Fibroblast of gingiva (primary cell): ENCODE data around the gene L3MBTL3.
"Not testable (repeated sequence)": the region's sequence is repeated elsewhere in the genome, so short reads cannot be mapped to it uniquely, and the experiment has no call there.

Source experiments
- DNase-seq: peaks from one replicate; pipeline ENCODE4 v3.0.0-alpha.2; 2011; ENCODE audit warnings: low read depth

Gene L3MBTL3

DNA sequence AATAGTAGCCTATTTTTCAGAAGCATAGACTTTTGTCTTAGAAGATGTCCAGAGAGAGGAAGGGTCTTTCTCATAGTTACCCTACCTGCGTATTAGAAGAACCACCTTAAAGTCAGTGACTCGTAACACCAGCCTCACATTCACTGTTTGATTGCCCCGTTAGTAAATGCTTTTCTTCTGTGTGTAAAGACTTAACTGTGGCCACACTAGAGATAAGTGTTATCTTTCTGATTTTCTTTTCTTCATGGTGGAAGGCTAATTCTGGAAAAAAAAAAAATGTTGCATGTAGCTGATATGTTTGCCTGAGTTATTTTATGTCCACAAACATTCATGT is 120.5 kb downstream of the L3MBTL3 start:
- DNase-seq: no peak

DNA sequence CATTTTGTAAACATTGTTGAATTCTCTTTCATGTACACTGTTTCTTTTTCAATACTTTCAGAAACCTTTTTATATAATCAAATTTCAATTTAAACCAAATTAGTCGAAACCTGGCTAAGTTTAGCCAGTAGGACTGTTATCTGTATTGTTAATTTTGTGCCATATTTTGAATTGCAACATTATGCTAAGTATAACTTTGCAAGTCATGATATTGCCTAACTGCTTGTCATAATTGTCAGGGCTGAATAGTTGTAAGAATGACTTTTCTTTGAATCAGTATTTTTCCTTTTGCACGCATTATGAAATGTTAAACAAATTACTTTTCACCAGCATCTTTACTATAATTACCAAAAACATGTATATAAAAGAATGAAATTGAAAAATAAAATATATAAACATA is 121.7 kb downstream of the L3MBTL3 start:
- DNase-seq: peak; percentile 61

DNA sequence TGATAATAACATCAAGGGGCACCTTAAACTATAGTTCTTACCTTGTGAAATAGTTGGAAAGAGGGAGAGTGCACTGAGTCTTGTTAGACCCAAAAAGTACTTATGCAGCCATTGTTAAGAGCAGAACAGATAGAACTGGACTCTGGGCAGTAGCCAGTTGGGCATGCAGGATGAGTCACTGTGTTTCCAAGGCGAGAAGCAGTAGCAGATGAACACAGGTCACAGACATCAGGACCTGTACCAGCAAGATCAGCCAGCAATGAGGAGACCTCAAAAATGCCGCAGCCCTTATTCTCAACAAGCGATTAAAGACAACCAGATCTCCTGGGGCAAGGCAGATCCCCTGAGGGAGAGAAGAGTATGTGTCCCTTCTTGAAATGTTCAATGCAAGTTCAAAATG is 125.3 kb downstream of the L3MBTL3 start:
- DNase-seq: peak; percentile 33

- no peak for DNase-seq
Observed at GRCh38 chr6:130147111-130147510, 128.7 kb downstream of the L3MBTL3 start.

DNA sequence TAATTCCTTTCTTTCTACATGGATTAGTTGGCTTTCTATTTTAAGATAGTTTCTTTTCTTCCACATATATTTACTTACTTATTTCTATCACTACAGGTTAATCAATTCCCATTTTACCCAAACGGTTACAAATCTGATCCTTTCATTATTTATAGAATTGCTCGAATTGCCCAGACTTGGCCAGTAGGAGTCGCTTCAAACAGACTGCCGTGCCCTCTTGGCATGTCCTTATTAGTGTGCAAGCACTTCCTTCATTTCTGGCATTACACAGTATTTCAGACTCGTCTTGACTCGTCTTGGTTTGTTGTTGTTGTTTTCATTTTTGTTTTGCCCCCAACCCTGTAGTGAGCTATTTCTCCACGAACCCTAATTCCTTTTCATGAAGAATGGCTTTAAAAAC is 129.8 kb downstream of the L3MBTL3 start:
- no peak for DNase-seq

GRCh38 chr6:130149016-130149415 is 130.6 kb downstream of the L3MBTL3 start:
- not testable (repeated sequence) for DNase-seq

- DNase-seq: no peak
Observed at GRCh38 chr6:130150906-130151305, 132.5 kb downstream of the L3MBTL3 start.

GRCh38 chr6:130152908-130153510 is 134.6 kb downstream of the L3MBTL3 start:
- no peak for DNase-seq

- DNase-seq: no peak
Observed at GRCh38 chr6:130156908-130157307, 138.5 kb downstream of the L3MBTL3 start.

DNA sequence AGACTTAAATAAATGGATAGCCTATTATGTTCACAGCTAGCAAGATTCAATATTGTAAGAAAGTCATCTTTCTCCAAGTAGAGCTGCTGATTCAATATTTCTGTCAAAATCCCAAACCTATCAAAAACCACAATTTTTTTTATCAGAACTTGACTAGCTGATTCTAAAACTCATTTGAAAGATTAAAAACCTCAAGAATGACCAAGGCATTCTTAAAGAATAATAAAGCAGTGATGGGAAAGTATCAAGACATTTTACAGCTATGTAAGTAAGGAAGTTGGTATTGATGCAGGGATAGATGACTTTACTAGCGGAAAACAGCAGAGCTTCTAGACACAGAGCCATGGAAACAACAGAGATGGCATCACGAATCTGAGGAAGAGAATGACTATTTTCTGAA is 139.7 kb downstream of the L3MBTL3 start:
- no peak for DNase-seq

GRCh38 chr6:130158548-130158947 is 140.2 kb downstream of the L3MBTL3 start:
- no peak for DNase-seq

DNA sequence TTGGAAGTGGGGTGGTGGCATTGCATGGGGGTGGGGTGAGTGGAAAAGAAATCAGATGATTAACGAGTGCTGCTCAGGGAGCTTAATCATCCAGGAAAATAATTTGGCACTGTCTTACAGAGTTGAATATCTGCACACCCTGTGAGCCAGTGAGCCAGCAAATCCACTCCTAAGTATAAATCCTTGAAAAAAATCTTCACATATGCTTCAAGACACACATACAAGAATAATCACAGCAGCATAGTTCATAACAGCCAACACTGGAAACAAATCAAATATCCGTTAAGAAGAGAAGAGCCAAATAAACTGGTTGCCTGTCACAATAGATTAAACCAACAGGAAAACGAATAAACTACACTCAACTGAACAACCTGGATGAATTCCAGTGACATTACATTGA is 141.6 kb downstream of the L3MBTL3 start:
- DNase-seq: no peak

DNA sequence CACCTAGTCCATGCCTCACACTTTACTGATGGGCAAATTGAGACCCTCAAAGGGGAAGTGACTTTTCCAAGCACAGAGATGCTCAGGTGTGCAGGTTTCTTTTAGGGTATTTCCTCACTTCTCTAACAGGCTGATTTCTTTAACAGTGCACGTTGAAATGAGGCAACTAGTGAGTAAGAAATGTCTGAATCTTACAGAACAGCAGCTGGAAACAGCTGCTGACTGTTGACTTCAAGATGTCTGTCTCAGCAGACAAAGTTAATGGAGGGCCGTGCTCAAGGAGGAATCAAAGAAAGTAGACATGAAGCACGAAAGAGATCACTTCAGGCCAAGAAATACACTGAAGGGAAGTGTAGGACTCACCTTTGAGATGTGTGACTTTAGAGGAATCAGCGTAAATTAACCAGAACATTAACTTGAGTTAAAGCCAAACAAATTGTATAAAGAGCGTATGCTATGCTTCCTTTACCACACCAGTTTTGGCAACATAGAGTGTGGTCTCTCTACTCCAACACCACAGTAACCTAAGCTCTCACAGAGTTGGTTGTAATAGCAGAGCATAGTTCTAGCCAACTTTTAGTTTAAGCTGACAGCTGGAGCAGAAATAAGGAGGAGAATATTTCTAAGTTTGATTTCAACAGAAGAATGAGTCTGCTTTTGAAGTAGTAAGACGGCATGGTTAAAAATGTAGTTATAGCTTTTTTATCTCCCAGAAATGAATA is 143.5 kb downstream of the L3MBTL3 start:
- DNase-seq: peak; percentile 50

- DNase-seq: no peak
Observed at GRCh38 chr6:130162421-130162820, 144.0 kb downstream of the L3MBTL3 start.

- DNase-seq: no peak
Observed at GRCh38 chr6:130163266-130163665, 144.9 kb downstream of the L3MBTL3 start.

DNA sequence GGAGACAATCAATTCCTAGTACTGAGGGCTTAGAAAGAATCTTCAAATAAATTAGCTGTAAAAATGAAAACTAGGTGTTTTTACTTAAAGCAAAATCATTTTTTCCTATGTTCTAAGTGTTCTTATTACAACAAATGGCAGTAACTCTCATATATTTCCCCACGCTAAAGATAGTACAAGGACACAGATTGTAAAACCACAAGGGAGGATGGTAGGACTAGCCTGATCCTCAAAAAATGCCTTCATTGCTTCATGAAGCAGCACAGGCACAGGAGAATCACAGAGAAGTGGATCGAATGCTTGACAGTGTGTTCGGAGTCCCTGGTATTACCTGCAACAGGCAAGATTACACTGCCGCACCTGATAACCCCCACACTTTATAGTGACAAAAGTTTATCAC is 145.9 kb downstream of the L3MBTL3 start:
- no peak for DNase-seq

GRCh38 chr6:130167655-130168054 is 149.3 kb downstream of the L3MBTL3 start:
- DNase-seq: peak; percentile 52

GRCh38 chr6:130170160-130170559 is 151.8 kb downstream of the L3MBTL3 start:
- DNase-seq: not testable (repeated sequence)

DNA sequence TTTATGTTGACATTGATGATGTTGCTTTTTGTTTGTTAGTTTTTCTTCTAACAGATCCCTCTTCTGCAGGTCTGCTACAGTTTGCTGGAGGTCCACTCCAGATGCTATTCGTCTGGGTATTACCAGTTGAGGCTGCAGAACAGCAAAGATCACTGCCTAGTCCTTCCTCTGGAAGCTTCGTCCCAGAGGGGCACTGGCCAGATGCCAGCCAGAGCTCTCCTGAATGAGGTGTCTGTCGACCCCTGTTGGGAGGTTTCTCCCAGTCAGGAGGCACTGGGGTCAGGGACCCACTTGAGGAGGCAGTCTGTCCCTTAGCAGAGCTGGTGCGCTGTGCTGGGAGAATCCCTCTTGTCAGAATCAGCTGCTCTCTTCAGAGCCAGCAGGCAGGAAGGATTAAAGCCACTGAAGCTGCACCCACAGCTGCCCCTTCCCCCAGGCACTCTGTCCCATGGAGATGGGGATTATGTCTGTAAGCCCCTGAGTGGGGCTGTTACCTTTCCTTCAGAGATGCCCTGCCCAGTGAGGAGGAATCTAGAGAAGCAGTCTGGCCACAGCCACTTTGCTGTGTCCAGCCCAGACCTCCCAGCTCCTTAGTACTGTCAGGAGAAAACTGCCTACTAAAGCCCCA is 155.1 kb downstream of the L3MBTL3 start:
- not testable (repeated sequence) for DNase-seq

- DNase-seq: no peak
Observed at GRCh38 chr6:130176378-130176777, 158.0 kb downstream of the L3MBTL3 start.

GRCh38 chr6:130178692-130179091 is 160.3 kb downstream of the L3MBTL3 start:
- peak; percentile 11 for DNase-seq

GRCh38 chr6:130182466-130182865 is 164.1 kb downstream of the L3MBTL3 start:
- no peak for DNase-seq
